ENCODE results near the gene TOM1L2.

- TF ChIP-seq POLR2A (IDR thresholded peaks at IDR 0.05; ENCODE audit: low read depth, low read length), result no peak
- TF ChIP-seq POLR2AphosphoS5 (IDR thresholded peaks at IDR 0.05; ENCODE audit: low read depth, low read length), result no peak
- TF ChIP-seq TAF1 (IDR thresholded peaks at IDR 0.05; ENCODE audit: low read depth, low read length), result no peak
- TF ChIP-seq SPI1 (IDR thresholded peaks at IDR 0.05; ENCODE audit: low read depth, low read length), result no peak
These were observed 140.8 kb downstream of the TOM1L2 start for GRCh38 chr17:17831208-17832031.

All from GM12891 (cell line).